GM12891 (cell line): Measurements from ENCODE around the gene P3H3.
"Not testable (repeated sequence)": the region's sequence is repeated elsewhere in the genome, so short reads cannot be mapped to it uniquely, and the experiment has no call there.

Source experiments
- DNase-seq: peaks from one replicate; pipeline ENCODE4 v3.0.0; 2011; ENCODE audit warnings: low spot score; ENCODE audit not compliant: insufficient read length
- FAIRE-seq: peaks from 2 replicates; lab custom pipeline; 2011; peaks lifted over from hg19 to GRCh38; lab: Jason Lieb, UNC
- PAX5 ChIP-seq: IDR thresholded peaks from 2 replicates; pipeline ENCODE4 v1.6.1; 2011; ENCODE audit warnings: low read length, moderate library complexity, mild to moderate bottlenecking; ENCODE audit not compliant: insufficient read depth, severe bottlenecking
- POLR2A ChIP-seq: IDR thresholded peaks from 2 replicates; pipeline ENCODE4 v1.6.1; 2011; ENCODE audit warnings: low read depth, low read length, control low read depth
- POLR2AphosphoS5 ChIP-seq: IDR thresholded peaks from 2 replicates; pipeline ENCODE4 v1.6.1; 2011; ENCODE audit warnings: low read depth, low read length, control low read depth
- POU2F2 ChIP-seq: IDR thresholded peaks from 2 replicates; pipeline ENCODE4 v1.6.1; 2011; ENCODE audit warnings: low read depth, mild to moderate bottlenecking, control low read depth, low read length, moderate library complexity
- SPI1 ChIP-seq: IDR thresholded peaks from 2 replicates; pipeline ENCODE4 v1.6.1; 2011; ENCODE audit warnings: low read depth, low read length, control low read depth
- TAF1 ChIP-seq: IDR thresholded peaks from 2 replicates; pipeline ENCODE4 v1.6.1; 2011; ENCODE audit warnings: low read depth, low read length, control low read depth

Gene P3H3

GRCh38 chr12:6887460-6887859, 59.3 kb downstream of the P3H3 start:
- DNase-seq (no peak), FAIRE-seq (no peak)
- TF ChIP-seq POLR2A (no peak), SPI1 (no peak), POU2F2 (no peak), POLR2AphosphoS5 (no peak), TAF1 (no peak), PAX5 (no peak)

GRCh38 chr12:6888360-6888759, 60.2 kb downstream of the P3H3 start:
- DNase-seq: no peak
- no peak for FAIRE-seq
- TF ChIP-seq TAF1 (no peak), POLR2A (no peak), POLR2AphosphoS5 (no peak), PAX5 (no peak), SPI1 (no peak), POU2F2 (no peak)

- not testable (repeated sequence) for FAIRE-seq, DNase-seq
These were observed 60.6 kb downstream of the P3H3 start for GRCh38 chr12:6888794-6889193.
